SK-MEL-5 (cell line): ENCODE results near the gene ZDHHC14. TPM values are rescaled to one million over a fixed set of nuclear protein-coding genes. Genes with fewer than 3 reads are reported as not detected.
"Not testable (repeated sequence)": the region's sequence is repeated elsewhere in the genome, so short reads cannot be mapped to it uniquely, and the experiment has no call there.

ENCODE experiments used
- DNase-seq: peaks from one replicate; pipeline ENCODE4 v3.0.0-alpha.2; 2016; ENCODE audit warnings: low read depth, low spot score
- in situ Hi-C: cut with HindIII; loops from 2 replicates; pipeline ENCODE4 v1.10.0; 2016; ENCODE audit warnings: low sequenced_read_pairs, high pct_unique_total_duplicates, low pct_unique_long_range_greater_than_20kb
- total RNA-seq: library from RNA; depleted of rRNA; stranded (reverse); fragments of >200 nt; shearing (Covaris generic); gene quantifications from 2 replicates; pipeline ENCODE4 v1.2.3, GENCODE V29; 2014

Gene ZDHHC14
- total RNA-seq, 1 experiment from 2014 or later = 2.9 TPM

GRCh38 chr6:157376241-157376640 lies 4.7 kb upstream of the ZDHHC14 start:
- in situ Hi-C loops = no loop called here
- no peak for DNase-seq

GRCh38 chr6:157376706-157377230 lies 4.2 kb upstream of the ZDHHC14 start:
- in situ Hi-C loops = no loop called here

GRCh38 chr6:157379656-157380457 lies 1.1 kb upstream of the ZDHHC14 start:
- in situ Hi-C loops = no loop called here

More at GRCh38 chr6:157376706-157377230, 4.2 kb upstream of the ZDHHC14 start:
- no peak for DNase-seq

DNA sequence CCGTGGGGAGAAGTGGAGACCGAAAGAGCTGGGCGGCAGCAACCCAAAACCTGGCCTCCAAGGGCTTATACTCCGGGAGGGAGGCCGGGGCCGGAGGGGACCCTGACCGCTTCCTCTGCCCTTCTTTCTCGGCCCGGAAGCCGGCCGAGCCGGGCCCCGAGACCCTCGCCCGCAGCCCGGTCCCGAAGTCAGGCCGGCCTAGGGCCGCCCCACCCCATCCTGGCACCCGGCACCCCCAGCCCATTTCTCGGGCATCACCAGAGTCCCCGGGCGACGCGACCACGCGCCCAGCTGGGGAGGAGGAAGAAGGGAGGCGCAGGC lies 572 bp upstream of the ZDHHC14 start:
- in situ Hi-C loops = no loop called here
- peak; percentile 1 for DNase-seq

More at GRCh38 chr6:157379656-157380457, 1.1 kb upstream of the ZDHHC14 start:
- DNase-seq = peak; percentile 93

- DNase-seq = peak; percentile 27
- in situ Hi-C loops = no loop called here
Observed at GRCh38 chr6:157381631-157382621, 936 bp downstream of the ZDHHC14 start.

- in situ Hi-C loops = no loop called here
- DNase-seq = no peak
Observed at GRCh38 chr6:157382821-157383220, 1.8 kb downstream of the ZDHHC14 start.

- DNase-seq = no peak
- in situ Hi-C loops = no loop called here
Observed at GRCh38 chr6:157383471-157383870, 2.5 kb downstream of the ZDHHC14 start.

DNA sequence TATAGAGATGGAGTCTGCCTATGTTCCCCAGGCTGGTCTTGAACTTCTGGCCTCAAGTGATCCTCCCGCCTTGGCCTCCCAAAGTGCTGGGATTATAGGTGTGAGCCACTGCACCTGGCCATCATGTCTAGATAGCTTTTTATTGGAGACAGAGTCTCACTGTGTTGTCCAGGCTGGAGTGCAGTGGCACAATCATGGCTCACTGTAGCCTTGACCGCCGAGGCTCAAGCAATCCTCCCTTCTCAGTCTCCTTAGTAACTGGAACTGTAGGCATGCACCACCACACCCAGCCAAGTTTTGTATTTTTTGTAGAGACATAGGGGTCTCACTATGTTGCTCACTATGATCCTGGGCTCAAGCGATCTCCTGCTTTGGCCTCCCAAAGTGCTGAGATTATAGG lies 4.0 kb downstream of the ZDHHC14 start:
- in situ Hi-C loops, DNase-seq: not testable (repeated sequence)

DNA sequence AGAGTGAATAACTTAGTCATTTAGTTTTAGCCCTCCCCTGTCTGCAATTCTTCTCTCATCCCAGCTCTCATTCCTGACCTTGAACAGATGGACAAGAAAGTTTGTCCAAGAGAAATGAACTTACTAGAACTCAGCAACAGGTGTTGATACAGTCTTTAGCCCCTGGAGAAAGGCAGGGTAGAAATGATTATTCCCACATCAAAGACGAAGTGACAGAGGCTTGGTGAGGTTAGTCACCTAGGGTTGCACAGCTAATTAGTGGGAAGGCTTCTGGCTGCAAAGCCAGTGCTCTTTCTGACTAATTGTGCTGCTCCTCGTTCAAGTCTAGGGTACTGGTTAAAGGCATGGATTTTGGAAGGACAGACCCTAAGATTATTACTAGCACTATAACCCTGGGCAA lies 4.5 kb downstream of the ZDHHC14 start:
- no peak for DNase-seq
- in situ Hi-C loops = no loop called here

DNA sequence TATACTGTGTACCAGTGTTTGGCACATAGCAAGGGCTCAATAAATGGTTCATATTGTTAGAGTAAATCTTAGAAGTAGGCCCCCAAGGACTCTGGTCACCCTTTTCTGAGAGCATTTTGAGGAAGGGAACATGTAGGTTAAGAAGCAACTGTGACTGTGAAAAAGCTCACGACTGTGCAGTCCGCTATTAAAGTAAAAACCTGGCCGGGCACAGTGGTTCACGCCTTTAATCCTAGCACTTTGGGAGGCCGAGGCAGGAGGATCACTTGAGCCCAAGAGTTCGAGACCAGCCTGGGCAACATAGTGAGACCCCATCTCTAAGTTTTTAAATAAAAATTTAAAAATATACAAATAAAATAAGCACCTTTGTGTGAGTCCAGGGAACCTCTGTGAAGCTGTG lies 5.0 kb downstream of the ZDHHC14 start:
- in situ Hi-C loops = no loop called here

GRCh38 chr6:157386454-157386853 lies 5.5 kb downstream of the ZDHHC14 start:
- in situ Hi-C loops = no loop called here
- no peak for DNase-seq

More for the DNA sequence above, 5.0 kb downstream of the ZDHHC14 start:
- DNase-seq = no peak

- in situ Hi-C loops = no loop called here
Observed at GRCh38 chr6:157388924-157389323, 7.9 kb downstream of the ZDHHC14 start.

DNA sequence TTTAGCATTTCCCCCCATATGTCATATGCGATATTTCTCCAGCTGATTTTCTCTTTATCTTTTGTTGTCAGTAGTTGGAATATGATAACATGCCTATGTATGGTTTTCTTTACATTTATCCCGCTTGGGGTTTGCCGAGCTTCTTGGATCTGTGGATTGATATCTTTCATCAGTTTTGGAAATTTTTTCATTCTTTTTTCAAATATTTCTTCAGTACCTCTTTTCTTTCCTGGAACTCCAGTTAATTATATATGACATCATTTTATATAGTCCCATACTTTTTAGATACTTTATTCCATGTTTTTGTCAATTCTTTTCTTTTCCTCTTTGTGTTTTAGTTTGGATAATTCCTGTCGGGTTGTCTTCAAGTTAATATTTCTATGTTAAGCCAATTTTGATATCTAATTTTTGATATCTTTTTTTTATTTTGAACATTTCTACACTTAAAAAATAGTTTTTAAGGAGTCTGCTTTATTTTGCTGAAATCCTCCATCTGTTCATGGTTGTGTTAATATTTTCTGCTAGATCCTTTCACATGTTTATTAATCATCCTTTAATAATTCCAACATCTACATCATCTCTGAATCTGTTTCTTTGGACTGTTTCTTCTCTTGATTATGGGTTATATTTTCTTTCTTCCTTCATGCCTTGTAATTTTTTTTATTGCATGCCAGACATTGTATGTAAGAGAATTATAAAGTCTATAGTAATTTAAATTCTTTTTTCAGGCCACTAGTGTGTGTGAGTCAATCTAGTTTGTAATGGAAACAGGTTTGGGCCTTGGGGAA lies 9.5 kb downstream of the ZDHHC14 start:
- DNase-seq = no peak
- in situ Hi-C loops = no loop called here

More at GRCh38 chr6:157388924-157389323, 7.9 kb downstream of the ZDHHC14 start:
- DNase-seq = no peak

DNA sequence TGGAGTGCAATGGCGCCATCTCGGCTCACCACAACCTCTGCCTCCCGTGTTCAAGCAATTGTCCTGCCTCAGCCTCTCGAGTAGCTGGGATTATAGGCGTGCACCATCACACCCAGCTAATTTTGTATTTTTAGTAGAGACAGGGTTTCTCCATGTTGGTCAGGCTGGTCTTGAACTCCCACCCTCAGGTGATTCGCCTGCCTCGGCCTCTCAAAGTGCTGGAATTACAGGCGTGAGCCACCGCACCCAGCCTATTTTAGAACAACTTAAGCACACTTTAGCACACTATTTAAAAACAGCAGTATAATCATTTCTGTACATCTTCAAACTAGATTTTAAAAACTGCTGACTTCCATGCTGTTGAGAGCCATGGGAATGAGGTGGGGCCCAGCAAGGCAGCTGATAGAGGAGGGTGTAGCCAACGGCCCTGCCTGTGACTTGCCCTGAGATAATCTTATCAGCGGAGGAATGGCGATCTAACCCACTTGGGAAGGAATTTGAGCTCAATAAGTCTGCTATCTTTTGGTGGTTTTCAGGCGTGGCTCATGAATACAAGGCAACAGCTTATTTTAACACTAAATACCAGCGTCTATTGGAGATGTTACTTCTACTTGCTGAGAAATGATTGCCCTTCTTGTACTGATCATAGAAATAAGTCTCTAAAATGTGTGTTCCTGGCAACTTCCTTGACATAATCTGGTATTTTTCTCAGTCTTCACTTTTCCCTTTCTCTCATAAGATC lies 12.1 kb downstream of the ZDHHC14 start:
- no peak for DNase-seq
- in situ Hi-C loops = no loop called here

GRCh38 chr6:157393669-157394327 lies 12.8 kb downstream of the ZDHHC14 start:
- in situ Hi-C loops = no loop called here
- DNase-seq = no peak

- in situ Hi-C loops, DNase-seq: not testable (repeated sequence)
Observed at GRCh38 chr6:157395199-157395598, 14.2 kb downstream of the ZDHHC14 start.
